Stimulated activated CD4-positive, alpha-beta T cell treated with anti-CD3 and anti-CD28 coated beads, Interleukin-12 subunit alpha, Interleukin-12 subunit beta, amount 100 ng/mL, for 4 hours (primary cell): Measurements from ENCODE around the gene AIFM3.
"Not testable (repeated sequence)": the region's sequence is repeated elsewhere in the genome, so short reads cannot be mapped to it uniquely, and the experiment has no call there.

Source experiments
- DNase-seq: peaks from one replicate; pipeline ENCODE4 v3.0.0-alpha.2; 2020

AIFM3 gene

DNA sequence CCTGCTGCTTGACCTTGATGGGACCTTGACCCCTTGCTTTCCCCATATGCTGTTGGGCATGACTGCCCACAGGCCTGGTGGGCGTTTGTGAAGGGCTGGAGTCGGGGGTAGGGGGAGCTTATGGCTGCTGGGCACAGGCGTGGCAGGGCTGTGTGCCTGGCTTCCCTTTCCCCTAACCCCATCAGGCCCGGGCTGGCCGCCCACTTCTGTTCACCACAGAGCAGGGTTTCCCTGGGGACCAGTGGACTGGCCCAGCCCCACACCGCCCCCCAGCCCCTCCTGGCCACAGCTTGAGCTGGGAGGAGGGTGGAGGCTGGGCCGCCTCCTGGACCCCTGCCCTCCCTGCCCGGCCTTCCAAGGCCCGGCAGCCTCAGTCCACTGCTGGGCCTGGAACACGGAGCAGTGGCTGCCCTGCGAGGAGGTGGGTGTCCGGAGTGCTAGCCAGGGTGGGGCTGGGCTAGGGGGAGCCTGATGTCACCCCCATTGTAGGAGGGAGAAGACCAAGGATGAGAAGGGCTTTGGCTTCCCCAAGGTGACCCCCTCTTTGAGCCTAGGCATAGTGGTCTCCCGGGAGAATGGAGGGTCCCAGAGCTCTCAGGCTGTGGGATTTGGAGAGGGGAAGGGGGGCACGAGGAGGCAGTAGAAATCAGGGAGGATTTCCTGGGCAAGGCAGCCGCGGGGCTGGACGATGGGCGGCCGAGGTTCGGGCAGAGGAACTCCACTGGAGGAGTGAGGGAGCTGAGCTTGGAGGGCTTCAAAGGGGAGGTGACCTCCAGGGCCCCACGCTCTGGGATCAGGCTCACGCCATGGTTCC is at the start of gene AIFM3:
Gene AIFM3 (plus strand): TSS at position 373 of the 814 bp plus-strand sequence. CDS start 690 bp downstream, outside the sequence.
- no peak for DNase-seq

GRCh38 chr22:20918663-20919218 is 48.3 kb upstream of the AIFM3 start:
- DNase-seq, result no peak

DNA sequence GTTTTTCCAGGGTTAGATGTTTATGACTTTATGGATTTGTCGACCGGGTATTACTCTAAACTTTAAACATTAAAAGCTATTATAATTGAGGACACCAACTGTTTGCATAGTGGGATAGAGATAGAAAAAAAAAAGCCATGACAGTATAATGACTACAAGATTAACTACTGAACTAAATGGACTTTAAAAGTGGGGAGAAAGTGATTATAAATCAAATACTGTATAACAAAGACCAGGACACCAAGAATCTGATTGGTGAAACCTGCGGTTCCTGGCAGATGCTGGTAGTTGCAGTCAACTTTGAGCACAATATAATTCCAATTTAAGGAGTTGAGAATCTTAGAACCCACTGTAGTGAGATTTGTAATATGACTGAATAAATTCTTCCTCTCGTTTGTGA is 47.3 kb upstream of the AIFM3 start:
- no peak for DNase-seq

DNA sequence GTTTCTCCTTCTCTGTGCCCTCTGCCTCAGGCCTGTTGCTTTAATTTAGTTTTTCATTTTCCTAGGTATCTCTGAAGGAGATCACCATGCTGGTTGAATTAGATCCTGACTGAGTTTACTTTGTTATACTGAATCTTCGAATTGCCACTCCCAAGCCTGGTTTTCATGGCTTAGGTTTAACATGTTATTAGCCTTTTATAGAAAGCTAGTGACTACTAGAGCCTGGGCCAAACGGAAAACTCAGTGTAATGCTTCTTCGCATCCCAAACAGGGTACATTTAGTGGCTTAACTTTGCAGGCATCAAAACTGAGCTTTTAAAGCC is 46.2 kb upstream of the AIFM3 start:
- DNase-seq, result no peak

GRCh38 chr22:20922141-20922751 is 44.8 kb upstream of the AIFM3 start:
- no peak for DNase-seq

DNA sequence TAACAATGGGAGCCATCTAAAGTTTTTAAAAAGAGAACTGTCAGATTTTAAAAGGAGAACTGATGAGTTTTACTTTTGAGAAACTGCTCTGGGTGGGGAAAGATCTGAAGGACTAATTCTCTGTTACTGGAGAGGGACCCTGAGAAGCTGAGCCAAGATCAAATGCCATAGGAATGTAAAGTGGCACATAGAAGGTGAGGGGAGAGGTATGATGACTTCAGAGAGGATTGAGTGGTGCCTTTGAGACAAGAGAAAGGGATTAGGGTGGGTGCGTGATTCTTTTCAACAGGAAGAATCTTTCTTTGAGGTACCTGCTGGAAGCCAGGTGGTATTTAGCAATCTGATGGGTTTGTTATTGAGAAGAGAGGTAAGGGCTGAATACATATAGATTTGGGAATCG is 40.8 kb upstream of the AIFM3 start:
- DNase-seq, result no peak

- DNase-seq, result no peak
Measured at GRCh38 chr22:20927940-20928572, 39.0 kb upstream of the AIFM3 start.

DNA sequence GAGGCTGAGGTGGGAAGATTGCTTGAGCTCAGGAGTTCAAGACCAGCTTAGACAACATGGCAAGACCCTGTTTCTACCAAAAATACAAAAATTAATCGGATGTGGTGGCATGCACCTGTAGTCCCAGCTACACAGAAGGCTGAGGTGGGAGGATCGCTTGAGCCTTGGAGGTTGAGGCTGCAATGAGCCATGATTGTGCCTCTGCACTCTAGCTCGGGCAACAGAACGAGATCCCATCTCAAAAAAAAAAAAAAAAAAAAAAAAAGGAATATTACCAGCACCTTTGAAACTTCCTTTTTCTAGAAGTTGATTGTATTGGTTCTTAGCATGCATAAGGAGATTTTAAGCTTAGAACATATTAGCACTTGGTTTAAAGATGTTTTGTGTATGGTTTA is 38.5 kb upstream of the AIFM3 start:
- DNase-seq, result no peak

GRCh38 chr22:20930004-20930403 is 37.1 kb upstream of the AIFM3 start:
- DNase-seq, result no peak

GRCh38 chr22:20930435-20930834 is 36.6 kb upstream of the AIFM3 start:
- not testable (repeated sequence) for DNase-seq

- DNase-seq, result no peak
Measured at GRCh38 chr22:20931126-20931654, 35.9 kb upstream of the AIFM3 start.

DNA sequence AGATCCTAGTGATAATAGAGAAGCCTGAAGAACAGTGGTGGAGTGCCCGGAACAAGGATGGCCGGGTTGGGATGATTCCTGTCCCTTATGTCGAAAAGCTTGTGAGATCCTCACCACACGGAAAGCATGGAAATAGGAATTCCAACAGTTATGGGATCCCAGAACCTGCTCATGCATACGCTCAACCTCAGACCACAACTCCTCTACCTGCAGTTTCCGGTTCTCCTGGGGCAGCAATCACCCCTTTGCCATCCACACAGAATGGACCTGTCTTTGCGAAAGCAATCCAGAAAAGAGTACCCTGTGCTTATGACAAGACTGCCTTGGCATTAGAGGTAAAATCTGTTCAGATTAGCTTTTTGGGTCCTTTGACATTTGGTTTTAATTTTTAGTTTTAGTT is 33.1 kb upstream of the AIFM3 start:
- DNase-seq, result no peak

GRCh38 chr22:20935049-20935448 is 32.0 kb upstream of the AIFM3 start:
- DNase-seq, result not testable (repeated sequence)

DNA sequence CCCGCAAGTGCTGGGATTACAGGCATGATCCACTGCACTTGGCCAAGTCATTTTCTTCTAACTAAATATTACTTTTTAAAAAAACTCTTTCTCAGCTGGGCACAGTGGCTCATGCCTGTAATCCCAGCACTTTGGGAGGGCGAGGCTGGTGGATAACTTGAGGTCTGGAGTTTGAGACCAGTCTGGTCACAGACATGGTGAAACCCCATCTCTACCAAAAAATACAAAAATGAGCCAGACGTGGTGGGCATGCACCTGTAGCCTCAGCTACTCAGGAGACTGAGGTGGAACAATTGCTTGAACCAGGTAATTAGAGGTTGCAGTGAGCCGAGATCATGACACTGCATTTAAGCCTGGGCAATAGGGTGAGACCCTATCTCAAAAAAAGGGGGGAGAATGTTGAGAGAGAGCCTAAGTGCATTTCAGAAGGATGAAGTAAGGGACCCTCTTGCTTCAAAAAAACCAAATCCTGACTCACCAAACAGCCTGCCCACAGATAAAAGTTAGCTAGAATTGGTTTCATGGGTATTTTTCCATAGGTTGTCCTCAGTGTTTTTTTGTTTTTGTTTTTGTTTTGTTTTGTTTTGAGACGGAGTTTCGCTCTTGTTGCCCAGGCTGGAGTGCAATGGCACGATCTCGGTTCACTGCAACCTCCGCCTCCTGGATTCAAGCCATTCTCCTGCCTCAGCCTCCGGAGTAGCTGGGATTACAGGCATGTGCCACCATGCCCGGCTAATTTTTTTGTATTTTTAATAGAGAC is 31.1 kb upstream of the AIFM3 start:
- DNase-seq, result not testable (repeated sequence)

DNA sequence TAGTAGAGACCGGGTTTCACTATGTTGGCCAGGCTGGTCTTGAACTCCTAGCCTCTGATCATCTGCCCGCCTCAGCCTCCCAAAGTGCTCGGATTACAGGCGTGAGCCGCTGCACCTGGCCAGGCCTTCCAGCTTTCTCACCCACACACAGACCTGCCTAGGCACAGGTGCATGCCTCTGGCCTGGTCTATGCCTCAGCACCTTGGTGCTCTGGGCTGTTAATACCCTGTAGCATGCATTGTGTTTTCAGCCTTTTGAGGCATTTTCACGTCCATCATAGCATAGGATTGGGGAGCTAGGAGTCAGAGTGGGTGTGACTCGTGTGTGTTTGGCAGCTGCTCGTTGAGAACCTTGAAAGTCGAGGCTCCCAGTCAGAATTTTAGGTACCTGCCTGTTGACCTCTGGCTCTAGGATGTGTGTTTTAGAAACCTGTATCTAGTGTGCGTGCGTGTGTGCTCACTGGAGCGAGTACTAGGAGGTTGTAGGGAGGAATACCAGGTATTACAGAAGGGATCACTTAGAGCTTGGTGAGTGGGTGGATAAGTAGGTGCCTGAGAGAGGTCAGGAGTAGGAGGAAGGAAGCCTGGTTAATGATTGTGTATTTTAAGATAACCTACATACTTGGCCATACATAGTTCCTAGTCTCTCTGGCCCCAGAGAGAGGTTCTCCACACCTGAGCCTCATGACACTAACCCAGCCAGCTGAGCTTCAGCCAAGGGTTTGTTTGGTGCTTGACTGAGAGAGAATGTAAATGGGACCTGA is 29.8 kb upstream of the AIFM3 start:
- DNase-seq, result no peak

GRCh38 chr22:20937794-20938671 is 29.0 kb upstream of the AIFM3 start:
- DNase-seq, result no peak

DNA sequence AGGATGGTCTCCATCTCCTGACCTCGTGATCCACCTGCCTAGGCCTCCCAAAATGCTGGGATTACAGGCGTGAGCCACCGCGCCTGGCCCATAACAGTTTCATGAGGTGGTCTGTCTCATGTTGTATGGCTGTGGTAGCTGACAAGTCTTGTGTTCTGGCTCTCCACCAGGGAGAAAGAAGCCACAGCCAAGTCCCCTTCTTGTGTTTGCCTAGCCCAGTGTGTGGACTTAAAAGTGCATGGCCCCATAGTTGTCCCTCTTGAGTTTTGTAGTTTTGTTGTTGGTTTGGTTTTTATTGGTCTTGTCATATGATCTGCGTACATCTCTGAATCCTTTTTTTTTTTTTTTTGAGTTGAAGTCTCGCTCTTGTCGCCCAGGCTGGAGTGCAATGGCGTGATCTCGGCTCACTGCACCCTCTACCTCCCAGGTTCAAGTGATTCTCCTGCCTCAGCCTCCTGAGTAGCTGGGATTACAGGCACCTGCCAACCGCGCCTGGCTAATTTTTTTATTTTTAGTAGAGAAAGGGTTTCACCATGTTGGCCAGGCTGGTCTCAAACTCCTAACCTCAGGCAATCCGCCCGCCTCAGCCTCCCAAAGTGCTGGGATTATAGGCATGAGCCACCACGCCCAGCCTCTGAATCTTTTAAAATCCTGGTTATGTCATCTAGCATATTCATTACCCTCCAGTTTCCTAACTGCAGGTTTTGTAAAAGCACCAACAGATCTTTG is 27.4 kb upstream of the AIFM3 start:
- not testable (repeated sequence) for DNase-seq

GRCh38 chr22:20940186-20940651 is 26.8 kb upstream of the AIFM3 start:
- no peak for DNase-seq

GRCh38 chr22:20940904-20941385 is 26.1 kb upstream of the AIFM3 start:
- DNase-seq, result no peak
